Rectal smooth muscle tissue (tissue), 1 donor: ENCODE data around the gene RREB1.
A peak's percentile ranks its signal among the peaks of the same experiment; 100 is the strongest.
"Not testable (repeated sequence)": the region's sequence is repeated elsewhere in the genome, so short reads cannot be mapped to it uniquely, and the experiment has no call there.

Experiments
- H3K27ac ChIP-seq: one replicate; pipeline ENCODE4 v1.7.0; 2013; ENCODE audit warnings: low read depth, low read length, inconsistent platforms
- H3K27me3 ChIP-seq: one replicate; pipeline ENCODE4 v1.7.0; 2013; ENCODE audit warnings: low read length; ENCODE audit not compliant: control insufficient read depth, insufficient read depth
- H3K36me3 ChIP-seq: one replicate; pipeline ENCODE4 v1.7.0; 2013; ENCODE audit warnings: low read length; ENCODE audit not compliant: control insufficient read depth, insufficient read depth
- H3K4me1 ChIP-seq: one replicate; pipeline ENCODE4 v1.7.0; 2013; ENCODE audit warnings: low read length; ENCODE audit not compliant: control insufficient read depth, insufficient read depth
- H3K4me3 ChIP-seq: one replicate; pipeline ENCODE4 v1.7.0; 2013; ENCODE audit warnings: low read length
- H3K9ac ChIP-seq: one replicate; pipeline ENCODE4 v1.7.0; 2013; ENCODE audit warnings: low read length

The RREB1 gene

GRCh38 chr6:7157307-7157706 is 49.5 kb downstream of the RREB1 start:
- not testable (repeated sequence) for H3K36me3 ChIP-seq, H3K27ac ChIP-seq, H3K4me1 ChIP-seq, H3K27me3 ChIP-seq, H3K9ac ChIP-seq, H3K4me3 ChIP-seq

GRCh38 chr6:7157752-7158616 is 50.2 kb downstream of the RREB1 start:
- no peaks in the 10 kb centered on the region for H3K36me3 ChIP-seq
- H3K4me1 ChIP-seq = peaks cover 8% of the 10 kb centered on the region
- H3K27ac ChIP-seq = no peak overlapping the region
- H3K9ac ChIP-seq = no peak overlapping the region
- H3K27me3 ChIP-seq = no peaks in the 10 kb centered on the region
- no peak overlapping the region for H3K4me3 ChIP-seq

GRCh38 chr6:7159790-7160525 is 52.2 kb downstream of the RREB1 start:
- H3K27me3 ChIP-seq = no peaks in the 10 kb centered on the region
- no peaks in the 10 kb centered on the region for H3K36me3 ChIP-seq
- H3K4me1 ChIP-seq = peaks cover 17% of the 10 kb centered on the region
- H3K9ac ChIP-seq = no peak overlapping the region
- H3K4me3 ChIP-seq = no peak overlapping the region
- no peak overlapping the region for H3K27ac ChIP-seq

- Histone ChIP-seq H3K9ac (no peak overlapping the region), H3K36me3 (no peaks in the 10 kb centered on the region), H3K27ac (no peak overlapping the region), H3K27me3 (no peaks in the 10 kb centered on the region), H3K4me3 (no peak overlapping the region), H3K4me1 (peaks cover 28% of the 10 kb centered on the region)
These were observed 53.5 kb downstream of the RREB1 start for GRCh38 chr6:7161253-7161623.

- H3K9ac ChIP-seq = no peak overlapping the region
- H3K4me3 ChIP-seq = no peak overlapping the region
- no peak overlapping the region for H3K27ac ChIP-seq
- H3K27me3 ChIP-seq = no peaks in the 10 kb centered on the region
- H3K4me1 ChIP-seq = peaks cover 27% of the 10 kb centered on the region
- H3K36me3 ChIP-seq = no peaks in the 10 kb centered on the region
These were observed 54.1 kb downstream of the RREB1 start for GRCh38 chr6:7161845-7162244.

- H3K9ac ChIP-seq = no peak overlapping the region
- H3K4me1 ChIP-seq = peaks cover 30% of the 10 kb centered on the region
- no peak overlapping the region for H3K27ac ChIP-seq
These were observed 55.9 kb downstream of the RREB1 start for GRCh38 chr6:7163661-7164071.

GRCh38 chr6:7164536-7165001 is 56.8 kb downstream of the RREB1 start:
- Histone ChIP-seq H3K27ac (peak overlapping the region; percentile 58), H3K9ac (peak overlapping the region; percentile 35), H3K4me3 (no peak overlapping the region), H3K4me1 (peaks cover 39% of the 10 kb centered on the region), H3K27me3 (no peaks in the 10 kb centered on the region), H3K36me3 (no peaks in the 10 kb centered on the region)

More at GRCh38 chr6:7163661-7164071, 55.9 kb downstream of the RREB1 start:
- Histone ChIP-seq H3K27me3 (no peaks in the 10 kb centered on the region), H3K36me3 (no peaks in the 10 kb centered on the region), H3K4me3 (no peak overlapping the region)

GRCh38 chr6:7165002-7165889 is 57.5 kb downstream of the RREB1 start:
- peaks cover 43% of the 10 kb centered on the region for H3K4me1 ChIP-seq
- H3K27ac ChIP-seq = peak overlapping the region; percentile 58
- no peak overlapping the region for H3K9ac ChIP-seq
- no peak overlapping the region for H3K4me3 ChIP-seq
- no peaks in the 10 kb centered on the region for H3K36me3 ChIP-seq
- no peaks in the 10 kb centered on the region for H3K27me3 ChIP-seq

GRCh38 chr6:7165890-7166267 is 58.1 kb downstream of the RREB1 start:
- Histone ChIP-seq H3K36me3 (no peaks in the 10 kb centered on the region), H3K27me3 (no peaks in the 10 kb centered on the region), H3K4me3 (no peak overlapping the region), H3K9ac (no peak overlapping the region), H3K27ac (peak overlapping the region; percentile 58), H3K4me1 (peaks cover 43% of the 10 kb centered on the region)

GRCh38 chr6:7166410-7167293 is 58.9 kb downstream of the RREB1 start:
- peak overlapping the region; percentile 58 for H3K27ac ChIP-seq
- no peaks in the 10 kb centered on the region for H3K27me3 ChIP-seq
- H3K9ac ChIP-seq = no peak overlapping the region
- peaks cover 43% of the 10 kb centered on the region for H3K4me1 ChIP-seq
- H3K36me3 ChIP-seq = no peaks in the 10 kb centered on the region
- H3K4me3 ChIP-seq = no peak overlapping the region

GRCh38 chr6:7169296-7169721 is 61.5 kb downstream of the RREB1 start:
- Histone ChIP-seq H3K9ac (no peak overlapping the region), H3K27me3 (no peaks in the 10 kb centered on the region), H3K4me1 (peaks cover 41% of the 10 kb centered on the region), H3K36me3 (no peaks in the 10 kb centered on the region), H3K4me3 (no peak overlapping the region), H3K27ac (peak overlapping the region; percentile 21)
